GM10248 (cell line): Measurements from ENCODE around the gene CCDC187.

Experiments
- CTCF ChIA-PET: fragments of 300-600 bp; sonication (Branson Sonifier 250); formaldehyde crosslinking; extraction: SDS; loops from one replicate; lab custom pipeline; 2021; ENCODE audit warnings: antibody characterized with exemption; lab: Yijun Ruan, JAX
- POLR2A ChIA-PET: fragments of 350-650 bp; sonication (Branson Sonifier 250); formaldehyde crosslinking; extraction: SDS; loops from one replicate; lab custom pipeline; 2020; ENCODE audit warnings: antibody characterized with exemption; lab: Yijun Ruan, JAX
- DNase-seq: peaks from one replicate; pipeline ENCODE4 v3.0.0; 2012; ENCODE audit errors: extremely low spot score
- CTCF ChIP-seq: IDR thresholded peaks from 2 replicates; pipeline ENCODE4 v1.5.1; 2012; ENCODE audit warnings: mild to moderate bottlenecking, low read depth; ENCODE audit errors: extremely low read depth, missing control alignments, control extremely low read depth

CCDC187 gene

GRCh38 chr9:136231478-136232297 lies 72.2 kb downstream of the CCDC187 start:
- ChIA-PET CTCF (no interaction called here), POLR2A (no interaction called here)
- TF ChIP-seq CTCF, result no peak
- DNase-seq, result no peak

- DNase-seq, result no peak
- ChIA-PET POLR2A (no interaction called here), CTCF (interaction anchor here (1.0 kb wide), 1 partner anchor 60 kb away, joined by 3 read pairs; no protein-coding TSS in a partner anchor)
- no peak for TF ChIP-seq CTCF
Measured at GRCh38 chr9:136230773-136231172, 73.1 kb downstream of the CCDC187 start.

GRCh38 chr9:136230365-136230764 lies 73.5 kb downstream of the CCDC187 start:
- TF ChIP-seq CTCF, result no peak
- CTCF ChIA-PET, result interaction anchor here (1.0 to 6.2 kb wide), 2 partner anchors 10 to 60 kb away, joined by 3 to 36 read pairs; no protein-coding TSS in a partner anchor
- DNase-seq, result no peak
- POLR2A ChIA-PET, result no interaction called here

DNA sequence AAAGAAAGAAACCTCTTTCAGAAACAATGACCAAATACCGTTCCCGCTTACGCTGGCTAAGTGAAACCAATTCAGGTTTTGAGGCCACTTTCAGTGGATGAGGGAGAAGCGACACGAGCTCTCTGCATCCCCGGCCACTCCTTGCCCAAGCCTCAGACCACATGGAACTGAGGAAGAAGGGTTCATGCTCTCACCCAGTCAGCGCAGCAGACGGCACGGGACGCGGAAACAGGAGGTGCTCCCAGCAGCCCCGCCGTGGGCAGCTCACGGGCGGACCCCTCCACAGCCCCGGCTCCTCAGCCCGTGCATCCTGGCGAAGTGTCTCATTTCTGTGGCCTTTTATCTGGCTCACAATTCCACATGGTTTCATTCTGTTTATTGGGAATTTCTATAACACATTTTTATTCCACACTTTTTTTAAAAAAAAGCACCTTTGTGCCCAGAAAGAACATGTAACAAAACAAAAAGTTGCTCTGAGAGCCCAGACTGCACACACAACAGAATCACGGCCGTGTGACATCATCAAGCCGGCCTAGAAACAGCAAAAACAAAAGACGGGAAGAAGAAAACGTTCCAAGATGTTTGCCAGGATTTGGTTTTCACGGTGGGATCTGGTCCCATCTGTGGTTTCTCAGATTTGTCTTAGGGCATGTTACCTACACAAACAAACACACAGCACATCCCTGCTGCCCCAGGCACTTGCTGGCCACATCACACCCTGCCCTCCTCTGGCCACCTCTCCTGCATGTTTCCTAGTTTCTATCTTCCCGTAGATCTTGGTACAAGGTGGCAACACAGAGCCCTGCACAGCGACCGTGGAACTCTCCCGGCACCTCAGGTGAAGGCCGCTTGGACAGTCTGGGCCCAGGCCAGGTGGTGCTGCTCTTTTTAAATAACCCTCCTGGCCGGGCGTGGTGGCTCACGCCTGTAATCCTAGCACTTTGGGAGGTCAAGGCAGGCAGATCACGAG lies 74.5 kb downstream of the CCDC187 start:
- DNase-seq, result no peak
- CTCF ChIA-PET, result interaction anchor here (1.0 to 6.2 kb wide), 2 partner anchors 11 to 59 kb away, joined by 3 to 36 read pairs; no protein-coding TSS in a partner anchor
- POLR2A ChIA-PET, result no interaction called here
- TF ChIP-seq CTCF, result no peak

DNA sequence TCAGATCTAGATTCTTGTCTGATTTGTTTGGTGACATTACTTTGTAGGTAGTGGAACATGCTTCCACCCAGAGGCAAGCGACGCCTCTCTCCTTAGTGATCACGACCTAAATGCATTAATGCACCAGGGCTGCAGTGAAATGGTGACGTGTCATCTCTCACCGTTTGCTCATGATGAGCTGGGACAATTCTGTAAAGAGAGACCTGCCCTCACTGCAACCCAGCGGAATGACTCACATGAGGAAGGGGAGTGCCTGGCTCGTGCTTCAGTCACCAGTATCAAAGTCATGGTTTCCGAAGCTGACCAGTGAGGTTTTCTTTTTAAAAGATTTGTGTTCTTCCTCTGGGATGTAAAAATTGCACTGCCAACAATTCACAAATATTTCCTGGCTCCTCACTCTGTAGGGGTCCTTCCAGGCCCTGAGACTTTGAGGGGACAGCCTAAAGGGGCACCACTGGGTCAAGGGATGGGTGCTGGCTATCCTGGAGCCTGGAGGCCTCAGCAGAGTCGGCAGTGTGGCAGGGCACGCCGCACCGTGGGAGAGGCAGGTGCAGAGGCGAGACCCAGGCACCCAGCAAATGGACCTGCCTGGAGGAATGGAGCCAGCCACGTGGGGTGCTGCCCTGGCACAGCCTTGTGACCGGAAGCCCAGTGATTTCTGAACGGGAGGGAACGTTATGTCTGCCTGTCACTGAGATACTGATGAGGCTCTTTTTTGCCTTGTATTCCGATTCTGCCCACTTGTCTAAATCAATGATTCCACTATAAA lies 75.6 kb downstream of the CCDC187 start:
- CTCF ChIA-PET, result interaction anchor here (6.2 kb wide), 1 partner anchor 12 kb away, joined by 36 read pairs; no protein-coding TSS in a partner anchor
- no peak for DNase-seq
- POLR2A ChIA-PET, result no interaction called here
- TF ChIP-seq CTCF, result no peak
